ENCODE data around the gene SLC30A2.

GRCh38 chr1:26053718-26054560 lies 8.0 kb upstream of the SLC30A2 start:
- TF ChIP-seq POLR2A (IDR thresholded peaks at IDR 0.05; ENCODE audit: low read length): no peak
- no peak for TF ChIP-seq GATA1 (IDR thresholded peaks at IDR 0.05; ENCODE audit: low read depth, low read length)

Data from erythroblast (primary cell).